Left lung (tissue), 10 donors: ENCODE results near the gene STK10. TPM values are rescaled to one million over a fixed set of nuclear protein-coding genes. Genes with fewer than 3 reads are reported as not detected.

Experiments
- ATAC-seq: fragments of 200-7000 bp; cut with Tn5 transposase; one replicate; pipeline ENCODE4 v1.9.1; 2020; ENCODE audit warnings: moderate library complexity
- DNase-seq, 4 donors: peaks; one replicate each; pipeline ENCODE4 v3.0.0-alpha.2; 2013 to 2020
- H3K27ac ChIP-seq, 2 donors: fragments of 200-600 bp; sonication (generic) in 1 of 2; one replicate each; pipeline versions ENCODE4 v1.5.0 to v1.8.0; 2020 to 2021
- H3K27me3 ChIP-seq, 2 donors: fragments of 200-600 bp; sonication (generic) in 1 of 2; one replicate each; pipeline versions ENCODE4 v1.5.0 to v1.8.0; 2020 to 2021
- H3K36me3 ChIP-seq, 2 donors: fragments of 200-600 bp; sonication (generic) in 1 of 2; one replicate each; pipeline versions ENCODE4 v1.5.0 to v1.8.0; 2020 to 2021
- H3K4me1 ChIP-seq, 2 donors: fragments of 200-600 bp; one replicate each; pipeline ENCODE4 v1.8.0; 2021
- H3K4me3 ChIP-seq, 2 donors: fragments of 200-600 bp; sonication (generic) in 1 of 2; one replicate each; pipeline versions ENCODE4 v1.5.0 to v1.8.0; 2020 to 2021; ENCODE audit warnings: mild to moderate bottlenecking in 1 of 2
- H3K9me3 ChIP-seq, 2 donors: fragments of 200-600 bp; sonication (generic) in 1 of 2; one replicate each; pipeline versions ENCODE4 v1.5.0 to v1.8.0; 2020 to 2021
- CTCF ChIP-seq, 2 donors: fragments of 200-600 bp; sonication (generic) in 1 of 2; IDR thresholded peaks; one replicate each; pipeline versions ENCODE4 v1.5.0 to v1.8.0; 2021; ENCODE audit warnings: antibody characterized with exemption in 2 of 2
- intact Hi-C, 2 donors: fragments of 100-400 bp; cut with DNase I; formaldehyde crosslinking; loops; one replicate each; pipeline versions ENCODE4 v1.11.2 to v1.14.2; 2022
- polyA plus RNA-seq, 6 donors: library from polyadenylated mRNA; unstranded; fragments of 120-200 nt; gene quantifications; one replicate each; pipeline ENCODE4 v1.2.1, GENCODE V29; 2013; ENCODE audit not compliant: insufficient read length in 6 of 6
- total RNA-seq, 2 donors: library from RNA; stranded (reverse); fragmentation: NEBNext Ultra II Directional; extraction: Animal tissue kit (Norgen Biotek cat#: 25700); gene quantifications; one replicate each; pipeline ENCODE4 v1.2.1, GENCODE V29; 2021
- donor health status: DM: no; HTN: yes; CAD: no.
- donor health status: DM: no; HTN: no; CAD: no.

STK10 gene
- total and polyA plus RNA-seq, 8 donors = 18.6 to 83.2 (median 21.9) TPM

GRCh38 chr5:172091956-172092732 lies 95.9 kb downstream of the STK10 start:
- TF ChIP-seq CTCF (IDR thresholded peaks at IDR 0.05) = no peak
- H3K27me3 ChIP-seq = no peaks in the 10 kb centered on the region
- H3K27ac ChIP-seq = no peak overlapping the region
- H3K36me3 ChIP-seq = peaks cover 0 to 92% of the 10 kb centered on the region in 2 donors
- H3K4me3 ChIP-seq = no peak overlapping the region
- ATAC-seq = no peak
- DNase-seq = no peak
- intact Hi-C loops = no loop called here
- no peaks in the 10 kb centered on the region for H3K9me3 ChIP-seq
- no peaks in the 10 kb centered on the region for H3K4me1 ChIP-seq

- no peak for DNase-seq
- ATAC-seq = no peak
- intact Hi-C loops = no loop called here
- TF ChIP-seq CTCF (IDR thresholded peaks at IDR 0.05) = no peak
- H3K36me3 ChIP-seq = peaks cover 0 to 84% of the 10 kb centered on the region in 2 donors
- no peaks in the 10 kb centered on the region for H3K9me3 ChIP-seq
- no peaks in the 10 kb centered on the region for H3K27me3 ChIP-seq
- no peaks in the 10 kb centered on the region for H3K4me1 ChIP-seq
- no peak overlapping the region for H3K27ac ChIP-seq
- H3K4me3 ChIP-seq = no peak overlapping the region
Observed at GRCh38 chr5:172090976-172091547, 97.0 kb downstream of the STK10 start.

- H3K36me3 ChIP-seq = peaks cover 0 to 80% of the 10 kb centered on the region in 2 donors
- no peak for TF ChIP-seq CTCF (IDR thresholded peaks at IDR 0.05)
- no peak overlapping the region for H3K4me3 ChIP-seq
- no peak for ATAC-seq
- no peaks in the 10 kb centered on the region for H3K4me1 ChIP-seq
- no peaks in the 10 kb centered on the region for H3K27me3 ChIP-seq
- no peak overlapping the region for H3K27ac ChIP-seq
- no peaks in the 10 kb centered on the region for H3K9me3 ChIP-seq
- no peak for DNase-seq
- intact Hi-C loops = no loop called here
Observed at GRCh38 chr5:172089298-172090117, 98.5 kb downstream of the STK10 start.

- intact Hi-C loops = no loop called here
- peaks cover 0 to 73% of the 10 kb centered on the region in 2 donors for H3K36me3 ChIP-seq
- no peak overlapping the region for H3K27ac ChIP-seq
- no peak for TF ChIP-seq CTCF (IDR thresholded peaks at IDR 0.05)
- ATAC-seq (no peak), DNase-seq (no peak)
- H3K4me1 ChIP-seq = no peaks in the 10 kb centered on the region
- H3K27me3 ChIP-seq = no peaks in the 10 kb centered on the region
- H3K9me3 ChIP-seq = no peaks in the 10 kb centered on the region
- no peak overlapping the region for H3K4me3 ChIP-seq
Observed at GRCh38 chr5:172088801-172089200, 99.2 kb downstream of the STK10 start.
